SK-N-SH (cell line): ENCODE measurements around the gene KIF3B.

Experiments used
- CTCF ChIP-seq: fragments of 200-600 bp; sonication (generic); IDR thresholded peaks from 2 replicates; pipeline ENCODE4 v1.6.1; 2017; ENCODE audit warnings: antibody characterized with exemption, mild to moderate bottlenecking, moderate library complexity
- GABPA ChIP-seq: IDR thresholded peaks from 2 replicates; pipeline ENCODE4 v1.4.0; 2012; ENCODE audit warnings: low read depth, mild to moderate bottlenecking
- JUND ChIP-seq: IDR thresholded peaks from 2 replicates; pipeline ENCODE4 v1.4.0; 2012
- NRF1 ChIP-seq: IDR thresholded peaks from 2 replicates; pipeline ENCODE4 v1.6.1; 2012; ENCODE audit warnings: low read depth, mild to moderate bottlenecking, low read length
- POLR2AphosphoS5 ChIP-seq: IDR thresholded peaks from 2 replicates; pipeline ENCODE4 v1.6.1; 2012; ENCODE audit warnings: low read depth, low read length
- USF2 ChIP-seq: fragments of 150-350 bp; IDR thresholded peaks from 2 replicates; pipeline ENCODE4 v1.6.1; 2017; ENCODE audit warnings: antibody characterized with exemption, low read length, low read depth, borderline replicate concordance

- TF ChIP-seq NRF1, result no peak
- no peak for TF ChIP-seq CTCF
- TF ChIP-seq USF2, result no peak
- no peak for TF ChIP-seq GABPA
- no peak for TF ChIP-seq JUND
- no peak for TF ChIP-seq POLR2AphosphoS5
Measured at GRCh38 chr20:32244959-32245358, 32.5 kb upstream of the KIF3B start.
